IPS-NIHi7 (cell line): ENCODE measurements around the gene C11orf68.
A peak's percentile ranks its signal among the peaks of the same experiment; 100 is the strongest.
"Not testable (repeated sequence)": the region's sequence is repeated elsewhere in the genome, so short reads cannot be mapped to it uniquely, and the experiment has no call there.

Source experiments
- DNase-seq: peaks from one replicate; pipeline ENCODE4 v3.0.0; 2012; ENCODE audit warnings: mixed read lengths; ENCODE audit errors: extremely low spot score

C11orf68 gene

GRCh38 chr11:65918211-65919140 is at the start of gene C11orf68:
TSS of gene C11orf68 (minus strand) at chr11:65919062. CDS start at chr11:65919031, 31 bp downstream.
- DNase-seq = no peak

GRCh38 chr11:65967329-65967934 is 48.6 kb upstream of the C11orf68 start:
- DNase-seq = no peak

- DNase-seq = no peak
Measured at GRCh38 chr11:65965986-65966762, 47.3 kb upstream of the C11orf68 start.

GRCh38 chr11:65964906-65965305 is 46.0 kb upstream of the C11orf68 start:
- DNase-seq = no peak

- no peak for DNase-seq
Measured at GRCh38 chr11:65962141-65962564, 43.3 kb upstream of the C11orf68 start.

- DNase-seq = peak; percentile 100
Measured at GRCh38 chr11:65961267-65962140, 42.6 kb upstream of the C11orf68 start, which contains the start of gene SART1. TSS of gene SART1 (plus strand) at chr11:65961734. CDS start at chr11:65961781, 47 bp downstream.

- DNase-seq = no peak
Measured at GRCh38 chr11:65960824-65961266, 42.0 kb upstream of the C11orf68 start.

GRCh38 chr11:65958774-65959420 is 40.0 kb upstream of the C11orf68 start:
- no peak for DNase-seq

- no peak for DNase-seq
Measured at GRCh38 chr11:65958291-65958690, 39.4 kb upstream of the C11orf68 start.

- no peak for DNase-seq
Measured at GRCh38 chr11:65954771-65955170, 35.9 kb upstream of the C11orf68 start.

GRCh38 chr11:65953471-65953870 is 34.6 kb upstream of the C11orf68 start:
- DNase-seq = no peak

- no peak for DNase-seq
Measured at GRCh38 chr11:65952052-65952521, 33.2 kb upstream of the C11orf68 start.

- not testable (repeated sequence) for DNase-seq
Measured at GRCh38 chr11:65951641-65952040, 32.8 kb upstream of the C11orf68 start.

- DNase-seq = not testable (repeated sequence)
Measured at GRCh38 chr11:65950711-65951110, 31.8 kb upstream of the C11orf68 start.

GRCh38 chr11:65947603-65948125 is 28.8 kb upstream of the C11orf68 start:
- DNase-seq = no peak

GRCh38 chr11:65947133-65947532 is 28.3 kb upstream of the C11orf68 start:
- DNase-seq = no peak

- DNase-seq = no peak
Measured at GRCh38 chr11:65946655-65947054, 27.8 kb upstream of the C11orf68 start.

GRCh38 chr11:65945941-65946558 is 27.2 kb upstream of the C11orf68 start:
- no peak for DNase-seq

GRCh38 chr11:65945430-65945911 is 26.6 kb upstream of the C11orf68 start, which contains the start of gene TSGA10IP:
TSS of gene TSGA10IP (plus strand) at chr11:65945480. CDS start at chr11:65945676, 196 bp downstream.
- peak; percentile 79 for DNase-seq
